Liver (tissue), 2 donors: ENCODE measurements around the gene SGSH.

ENCODE experiments used
- CTCF ChIP-seq: fragments of 150-350 bp; IDR thresholded peaks from 2 replicates; pipeline ENCODE4 v1.5.1; 2017; ENCODE audit warnings: improper control_type of control experiment, low read depth, low read length; ENCODE audit not compliant: missing input control
- YY1 ChIP-seq: IDR thresholded peaks from 2 replicates; pipeline ENCODE4 v1.6.1; 2016; ENCODE audit warnings: antibody characterized with exemption, mild to moderate bottlenecking
- donor health status: healthy.

- TF ChIP-seq CTCF (no peak), YY1 (no peak)
These were observed 40.0 kb upstream of the SGSH start for GRCh38 chr17:80260069-80260535.
